ENCODE results near the gene ZER1.
A peak's percentile ranks its signal among the peaks of the same experiment; 100 is the strongest.

Gene ZER1

GRCh38 chr9:128770286-128771030, 1.3 kb downstream of the ZER1 start:
- no peaks in the 10 kb centered on the region for H3K9me3 ChIP-seq (ENCODE audit: control insufficient read depth, insufficient read depth, low read length)
- H3K4me3 ChIP-seq (ENCODE audit: low read length), result peak overlapping the region; percentile 45; the same call in 1 of the 2 replicates
- WGBS (ENCODE audit: insufficient coverage, insufficient read length), result no CpG with 5 or more reads among the region's 11 CpGs
- H3K36me3 ChIP-seq (ENCODE audit: control insufficient read depth, insufficient read depth, low read length), result no peaks in the 10 kb centered on the region
- no peaks in the 10 kb centered on the region for H3K4me1 ChIP-seq (ENCODE audit: control insufficient read depth, insufficient read depth, low read length)
- no peak for DNase-seq (ENCODE audit: low read depth, low spot score)
- H3K27ac ChIP-seq (ENCODE audit: low read length), result no peak overlapping the region
- no peaks in the 10 kb centered on the region for H3K27me3 ChIP-seq (ENCODE audit: control insufficient read depth, insufficient read depth, low read length)

DNA sequence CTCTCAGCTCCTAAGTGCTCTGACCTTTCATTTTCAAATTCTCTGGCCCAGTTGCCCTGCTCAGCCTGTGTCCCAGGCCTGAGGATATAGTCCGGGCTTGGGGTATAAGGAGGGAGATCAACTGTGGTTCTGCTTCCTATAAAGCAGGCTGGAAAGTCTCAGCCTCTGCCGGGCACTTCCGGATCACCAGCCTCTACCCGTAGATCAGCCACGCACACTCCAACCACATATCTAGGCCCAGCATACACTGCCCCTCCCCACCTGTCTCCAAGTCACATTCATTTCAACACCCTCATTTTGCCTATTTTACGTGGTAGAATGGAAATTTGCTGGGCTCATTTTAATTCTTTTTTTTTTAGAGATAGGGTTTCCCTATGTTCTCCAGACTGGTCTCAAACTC, 3.1 kb downstream of the ZER1 start:
- H3K36me3 ChIP-seq (ENCODE audit: control insufficient read depth, insufficient read depth, low read length), result no peaks in the 10 kb centered on the region

DNA sequence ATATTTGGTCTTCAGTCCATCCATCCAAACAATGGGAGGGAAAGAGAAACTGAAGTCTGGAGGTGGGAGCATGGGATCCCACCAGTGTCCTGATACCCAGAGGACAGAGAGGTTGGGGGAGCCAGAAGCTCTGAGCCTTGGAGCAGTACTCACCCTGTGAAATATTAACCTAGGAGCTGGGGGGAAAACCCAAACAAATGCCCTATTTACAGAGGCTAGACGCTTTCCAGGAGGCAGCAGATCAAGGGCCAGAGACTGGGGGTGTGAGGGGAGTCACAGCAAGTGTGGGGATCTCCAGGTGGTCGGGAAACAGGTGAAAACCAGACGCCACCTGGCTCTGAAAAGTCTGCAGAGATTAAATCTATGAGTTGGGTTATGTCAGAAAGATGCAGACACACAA, 6.2 kb downstream of the ZER1 start:
- H3K27me3 ChIP-seq (ENCODE audit: control insufficient read depth, insufficient read depth, low read length), result no peaks in the 10 kb centered on the region
- DNase-seq (ENCODE audit: low read depth, low spot score), result no peak
- H3K36me3 ChIP-seq (ENCODE audit: control insufficient read depth, insufficient read depth, low read length), result no peaks in the 10 kb centered on the region
- no peaks in the 10 kb centered on the region for H3K9me3 ChIP-seq (ENCODE audit: control insufficient read depth, insufficient read depth, low read length)
- H3K27ac ChIP-seq (ENCODE audit: low read length), result no peak overlapping the region
- no peak overlapping the region for H3K4me3 ChIP-seq (ENCODE audit: low read length)
- no CpG with 5 or more reads among the region's 3 CpGs for WGBS (ENCODE audit: insufficient coverage, insufficient read length)
- no peaks in the 10 kb centered on the region; the same call in 1 of the 2 replicates for H3K4me1 ChIP-seq (ENCODE audit: control insufficient read depth, insufficient read depth, low read length)

More for the DNA sequence above, 3.1 kb downstream of the ZER1 start:
- H3K4me1 ChIP-seq (ENCODE audit: control insufficient read depth, insufficient read depth, low read length), result no peaks in the 10 kb centered on the region; the same call in 1 of the 2 replicates
- H3K27me3 ChIP-seq (ENCODE audit: control insufficient read depth, insufficient read depth, low read length), result no peaks in the 10 kb centered on the region
- no peaks in the 10 kb centered on the region for H3K9me3 ChIP-seq (ENCODE audit: control insufficient read depth, insufficient read depth, low read length)
- DNase-seq (ENCODE audit: low read depth, low spot score), result no peak
- H3K27ac ChIP-seq (ENCODE audit: low read length), result no peak overlapping the region
- H3K4me3 ChIP-seq (ENCODE audit: low read length), result no peak overlapping the region
- no CpG with 5 or more reads among the region's 6 CpGs for WGBS (ENCODE audit: insufficient coverage, insufficient read length)

GRCh38 chr9:128764361-128764760, 7.4 kb downstream of the ZER1 start:
- DNase-seq (ENCODE audit: low read depth, low spot score), result no peak
- H3K9me3 ChIP-seq (ENCODE audit: control insufficient read depth, insufficient read depth, low read length), result no peaks in the 10 kb centered on the region
- WGBS (ENCODE audit: insufficient coverage, insufficient read length), result no CpG with 5 or more reads among the region's 6 CpGs
- no peaks in the 10 kb centered on the region for H3K27me3 ChIP-seq (ENCODE audit: control insufficient read depth, insufficient read depth, low read length)
- H3K4me1 ChIP-seq (ENCODE audit: control insufficient read depth, insufficient read depth, low read length), result no peaks in the 10 kb centered on the region; the same call in 1 of the 2 replicates
- H3K27ac ChIP-seq (ENCODE audit: low read length), result no peak overlapping the region
- no peak overlapping the region for H3K4me3 ChIP-seq (ENCODE audit: low read length)
- H3K36me3 ChIP-seq (ENCODE audit: control insufficient read depth, insufficient read depth, low read length), result no peaks in the 10 kb centered on the region

GRCh38 chr9:128762671-128763449, 8.9 kb downstream of the ZER1 start:
- Histone ChIP-seq H3K27me3 (ENCODE audit: control insufficient read depth, insufficient read depth, low read length) (no peaks in the 10 kb centered on the region), H3K4me1 (ENCODE audit: control insufficient read depth, insufficient read depth, low read length) (no peaks in the 10 kb centered on the region; the same call in 1 of the 2 replicates), H3K9me3 (ENCODE audit: control insufficient read depth, insufficient read depth, low read length) (no peaks in the 10 kb centered on the region), H3K36me3 (ENCODE audit: control insufficient read depth, insufficient read depth, low read length) (no peaks in the 10 kb centered on the region), H3K27ac (ENCODE audit: low read length) (no peak overlapping the region), H3K4me3 (ENCODE audit: low read length) (no peak overlapping the region)
- no peak for DNase-seq (ENCODE audit: low read depth, low spot score)
- no CpG with 5 or more reads among the region's 9 CpGs for WGBS (ENCODE audit: insufficient coverage, insufficient read length)

- DNase-seq (ENCODE audit: low read depth, low spot score), result no peak
- Histone ChIP-seq H3K27me3 (ENCODE audit: control insufficient read depth, insufficient read depth, low read length) (no peaks in the 10 kb centered on the region), H3K4me3 (ENCODE audit: low read length) (no peak overlapping the region), H3K27ac (ENCODE audit: low read length) (no peak overlapping the region), H3K4me1 (ENCODE audit: control insufficient read depth, insufficient read depth, low read length) (no peaks in the 10 kb centered on the region), H3K9me3 (ENCODE audit: control insufficient read depth, insufficient read depth, low read length) (no peaks in the 10 kb centered on the region), H3K36me3 (ENCODE audit: control insufficient read depth, insufficient read depth, low read length) (0 out of 2 replicates have a peak, but pooled peaks cover 4% of the 10 kb centered on the region)
- WGBS (ENCODE audit: insufficient coverage, insufficient read length), result no CpG with 5 or more reads among the region's 6 CpGs
Observed at GRCh38 chr9:128757602-128758001, 14.1 kb downstream of the ZER1 start.

DNA sequence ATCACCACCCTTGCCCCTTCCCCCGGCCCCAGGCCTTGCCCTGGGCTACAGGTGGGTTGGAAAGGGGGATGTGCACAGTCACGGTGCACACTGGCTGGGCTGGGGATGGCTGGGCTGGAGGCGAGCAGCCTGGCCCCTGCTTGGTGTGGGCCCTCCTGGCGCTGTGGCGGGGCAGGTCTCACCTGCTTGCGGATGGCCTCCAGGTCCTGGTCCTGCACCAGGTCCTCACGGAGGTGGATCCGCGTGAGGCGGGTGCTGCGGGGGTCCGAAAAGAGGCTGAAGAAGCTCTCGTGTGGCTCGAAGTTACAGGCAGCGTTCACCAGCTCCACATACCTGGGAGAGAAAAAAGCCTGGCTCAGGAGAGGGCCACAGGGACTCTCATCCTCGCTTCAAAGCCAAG, 18.1 kb downstream of the ZER1 start:
- WGBS (ENCODE audit: insufficient coverage, insufficient read length), result no CpG with 5 or more reads among the region's 16 CpGs
- no peaks in the 10 kb centered on the region for H3K27me3 ChIP-seq (ENCODE audit: control insufficient read depth, insufficient read depth, low read length)
- DNase-seq (ENCODE audit: low read depth, low spot score), result no peak
- H3K9me3 ChIP-seq (ENCODE audit: control insufficient read depth, insufficient read depth, low read length), result no peaks in the 10 kb centered on the region
- no peak overlapping the region for H3K27ac ChIP-seq (ENCODE audit: low read length)
- no peak overlapping the region for H3K4me3 ChIP-seq (ENCODE audit: low read length)
- no peaks in the 10 kb centered on the region for H3K4me1 ChIP-seq (ENCODE audit: control insufficient read depth, insufficient read depth, low read length)
- H3K36me3 ChIP-seq (ENCODE audit: control insufficient read depth, insufficient read depth, low read length), result 0 out of 2 replicates have a peak, but pooled peaks cover 10% of the 10 kb centered on the region

DNA sequence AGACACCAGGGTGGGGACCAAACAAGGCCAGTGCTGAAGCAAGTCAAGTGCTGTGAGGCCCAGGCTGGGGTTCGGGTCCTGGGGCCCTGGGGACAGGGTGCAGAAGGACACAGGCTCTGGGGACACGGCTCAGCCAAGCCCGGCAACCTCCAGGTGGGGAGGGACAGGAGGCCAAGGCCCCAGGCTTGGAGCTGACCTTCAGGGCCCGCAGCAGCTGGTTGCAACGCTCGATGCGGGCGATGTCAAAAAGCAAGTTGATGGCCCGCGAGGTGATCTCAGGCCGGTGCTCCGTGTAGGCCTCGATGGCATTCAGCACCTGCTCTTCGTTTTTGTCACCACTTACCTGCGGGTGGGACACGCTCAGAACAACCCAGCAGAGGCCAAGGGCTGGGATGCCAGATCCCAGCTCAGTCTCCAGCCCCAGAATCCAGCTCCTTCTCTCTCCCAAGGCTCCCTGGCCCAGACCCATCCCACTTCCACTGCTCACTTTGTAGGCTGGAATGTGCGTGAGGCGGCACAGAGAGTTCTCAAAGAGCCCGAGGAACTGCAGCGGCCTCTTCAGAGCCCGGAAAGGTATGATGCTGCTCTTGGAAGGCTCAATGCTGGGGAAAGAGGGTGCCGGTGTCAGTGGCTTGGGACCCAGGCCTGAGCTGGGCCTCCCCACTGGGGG, 20.7 kb downstream of the ZER1 start:
- Histone ChIP-seq H3K9me3 (ENCODE audit: control insufficient read depth, insufficient read depth, low read length) (no peaks in the 10 kb centered on the region), H3K27me3 (ENCODE audit: control insufficient read depth, insufficient read depth, low read length) (no peaks in the 10 kb centered on the region), H3K27ac (ENCODE audit: low read length) (no peak overlapping the region), H3K4me1 (ENCODE audit: control insufficient read depth, insufficient read depth, low read length) (no peaks in the 10 kb centered on the region), H3K4me3 (ENCODE audit: low read length) (no peak overlapping the region), H3K36me3 (ENCODE audit: control insufficient read depth, insufficient read depth, low read length) (0 out of 2 replicates have a peak, but pooled peaks cover 10% of the 10 kb centered on the region)
- DNase-seq (ENCODE audit: low read depth, low spot score), result no peak
- no CpG with 5 or more reads among the region's 22 CpGs for WGBS (ENCODE audit: insufficient coverage, insufficient read length)

DNA sequence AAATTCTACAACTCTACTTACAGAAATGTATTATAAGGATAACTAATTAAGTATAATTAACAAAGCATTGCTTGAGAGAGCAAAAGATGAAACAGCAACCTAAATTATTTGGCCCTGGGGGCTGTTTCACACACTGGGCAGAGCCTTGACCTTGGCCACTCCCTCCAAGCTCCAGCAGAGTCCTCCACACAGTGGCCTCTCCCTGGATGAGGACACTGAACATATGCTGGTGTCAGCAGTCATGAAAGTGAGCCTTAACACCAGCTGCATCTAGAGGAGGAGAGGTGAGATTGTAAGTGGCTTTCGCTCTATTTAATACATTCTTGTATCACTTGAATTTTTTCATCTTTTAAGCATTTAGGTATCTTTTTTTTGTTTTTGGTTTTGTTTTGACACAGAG, 24.5 kb downstream of the ZER1 start:
- WGBS (ENCODE audit: insufficient coverage, insufficient read length), result no CpG with 5 or more reads among the region's 1 CpG
- H3K27ac ChIP-seq (ENCODE audit: low read length), result no peak overlapping the region

DNA sequence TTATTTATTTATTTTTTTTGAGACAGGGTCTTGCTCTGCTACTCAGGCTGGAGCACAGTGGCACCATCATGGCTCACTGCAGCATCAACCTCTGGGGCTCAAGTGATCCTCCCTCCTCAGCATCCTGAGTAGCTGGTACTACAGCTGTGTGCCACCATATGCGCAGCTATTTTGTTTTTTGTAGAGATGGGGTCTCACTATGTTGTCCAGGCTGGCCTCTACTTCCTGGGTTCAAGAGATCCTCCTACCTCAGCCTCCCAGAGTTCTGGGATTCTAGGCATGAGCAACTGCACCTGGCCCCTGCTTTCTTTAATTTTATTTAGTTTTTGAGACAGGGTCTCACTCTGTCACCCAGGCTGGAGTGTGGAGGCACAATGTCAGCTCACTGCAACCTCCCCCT, 28.3 kb downstream of the ZER1 start:
- H3K27me3 ChIP-seq (ENCODE audit: control insufficient read depth, insufficient read depth, low read length), result no peaks in the 10 kb centered on the region
- no peak for DNase-seq (ENCODE audit: low read depth, low spot score)
- no CpG with 5 or more reads among the region's 1 CpG for WGBS (ENCODE audit: insufficient coverage, insufficient read length)

More for the DNA sequence above, 24.5 kb downstream of the ZER1 start:
- H3K27me3 ChIP-seq (ENCODE audit: control insufficient read depth, insufficient read depth, low read length), result no peaks in the 10 kb centered on the region
- no peaks in the 10 kb centered on the region for H3K4me1 ChIP-seq (ENCODE audit: control insufficient read depth, insufficient read depth, low read length)
- H3K4me3 ChIP-seq (ENCODE audit: low read length), result no peak overlapping the region
- DNase-seq (ENCODE audit: low read depth, low spot score), result no peak
- H3K36me3 ChIP-seq (ENCODE audit: control insufficient read depth, insufficient read depth, low read length), result 0 out of 2 replicates have a peak, but pooled peaks cover 6% of the 10 kb centered on the region
- H3K9me3 ChIP-seq (ENCODE audit: control insufficient read depth, insufficient read depth, low read length), result no peaks in the 10 kb centered on the region

More for the DNA sequence above, 28.3 kb downstream of the ZER1 start:
- H3K27ac ChIP-seq (ENCODE audit: low read length), result no peak overlapping the region
- no peak overlapping the region for H3K4me3 ChIP-seq (ENCODE audit: low read length)
- no peaks in the 10 kb centered on the region for H3K9me3 ChIP-seq (ENCODE audit: control insufficient read depth, insufficient read depth, low read length)
- no peaks in the 10 kb centered on the region; the same call in 1 of the 2 replicates for H3K36me3 ChIP-seq (ENCODE audit: control insufficient read depth, insufficient read depth, low read length)
- no peaks in the 10 kb centered on the region for H3K4me1 ChIP-seq (ENCODE audit: control insufficient read depth, insufficient read depth, low read length)
